Subcutaneous adipose tissue (tissue), 4 donors: ENCODE results near the gene SPATA33. TPM values are rescaled to one million over a fixed set of nuclear protein-coding genes. Genes with fewer than 3 reads are reported as not detected.

Experiments
- total RNA-seq, 4 donors: library from RNA; depleted of rRNA; stranded (reverse); fragments of >200 nt; gene quantifications; one replicate each; pipeline ENCODE4 v1.1.0, GENCODE V29; 2016
- TF ChIP-seq, protein P1 (sequence below): fragments of 450-650 bp; IDR thresholded peaks from one replicate; pipeline ENCODE4 v1.5.1; 2016; ENCODE audit warnings: low read depth, mild to moderate bottlenecking, control low read depth, antibody characterized with exemption, moderate library complexity

Gene SPATA33
- total RNA-seq, 4 donors from 2014 or later, result 2.5 to 7.0 (median 5.4) TPM

DNA sequence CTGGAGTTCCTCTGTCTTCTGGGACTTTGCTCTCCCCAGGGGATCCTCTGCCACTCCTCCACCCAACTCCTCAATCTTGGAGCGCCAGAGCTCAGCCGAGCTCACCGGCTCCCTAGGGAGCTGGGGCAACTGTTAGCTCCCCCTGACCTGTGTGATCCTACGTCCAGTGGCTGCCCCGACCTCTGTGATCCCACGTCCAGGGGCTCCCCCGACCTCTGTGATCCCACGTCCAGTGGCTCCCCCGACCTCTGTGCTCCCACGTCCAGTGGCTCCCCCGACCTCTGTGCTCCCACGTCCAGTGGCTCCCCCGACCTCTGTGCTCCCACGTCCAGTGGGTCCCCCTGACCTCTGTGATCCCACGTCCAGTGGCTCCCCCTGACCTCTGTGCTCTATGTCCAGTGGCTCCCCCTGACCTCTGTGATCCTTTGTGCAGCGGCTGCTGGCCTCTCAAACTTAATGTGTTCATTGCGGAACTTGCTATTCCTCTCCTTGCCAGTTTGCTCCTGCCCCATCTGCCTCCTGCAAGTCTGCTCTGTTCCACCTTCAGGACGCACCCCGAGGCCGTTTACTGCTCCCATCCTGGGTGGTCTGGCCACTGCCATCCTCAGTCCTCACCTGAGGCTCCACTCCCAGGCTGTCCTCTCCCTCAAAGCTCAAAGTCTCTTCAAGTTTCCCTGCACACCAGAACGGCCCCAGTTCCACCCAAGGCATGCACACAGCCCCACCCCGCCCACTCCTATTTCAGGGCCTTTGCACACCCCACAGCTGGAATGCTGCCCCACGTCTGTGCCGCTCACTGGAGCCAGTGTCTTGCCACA is 60.3 kb downstream of the SPATA33 start:
- TF ChIP-seq, protein P1, sequence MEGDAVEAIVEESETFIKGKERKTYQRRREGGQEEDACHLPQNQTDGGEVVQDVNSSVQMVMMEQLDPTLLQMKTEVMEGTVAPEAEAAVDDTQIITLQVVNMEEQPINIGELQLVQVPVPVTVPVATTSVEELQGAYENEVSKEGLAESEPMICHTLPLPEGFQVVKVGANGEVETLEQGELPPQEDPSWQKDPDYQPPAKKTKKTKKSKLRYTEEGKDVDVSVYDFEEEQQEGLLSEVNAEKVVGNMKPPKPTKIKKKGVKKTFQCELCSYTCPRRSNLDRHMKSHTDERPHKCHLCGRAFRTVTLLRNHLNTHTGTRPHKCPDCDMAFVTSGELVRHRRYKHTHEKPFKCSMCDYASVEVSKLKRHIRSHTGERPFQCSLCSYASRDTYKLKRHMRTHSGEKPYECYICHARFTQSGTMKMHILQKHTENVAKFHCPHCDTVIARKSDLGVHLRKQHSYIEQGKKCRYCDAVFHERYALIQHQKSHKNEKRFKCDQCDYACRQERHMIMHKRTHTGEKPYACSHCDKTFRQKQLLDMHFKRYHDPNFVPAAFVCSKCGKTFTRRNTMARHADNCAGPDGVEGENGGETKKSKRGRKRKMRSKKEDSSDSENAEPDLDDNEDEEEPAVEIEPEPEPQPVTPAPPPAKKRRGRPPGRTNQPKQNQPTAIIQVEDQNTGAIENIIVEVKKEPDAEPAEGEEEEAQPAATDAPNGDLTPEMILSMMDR, result no peak

Other genes starting within 250 kb of the SPATA33 start
- 100 to 1,000 TPM in 1 of 4 donors, 10 to 100 TPM in 3; 56.1 to 190 (median 62.6) TPM for gene ANKRD11, start 167.3 kb upstream of the SPATA33 start, total RNA-seq
- 100 to 1,000 TPM in 2 of 4 donors, 10 to 100 TPM in 2; 83.3 to 152 (median 105) TPM for gene SPG7, start 149.4 kb upstream of the SPATA33 start, total RNA-seq
- 1,000 to 10,000 TPM; 2,408 to 5,801 (median 4,379) TPM for gene RPL13, start 97.2 kb upstream of the SPATA33 start, total RNA-seq
- not detected for gene CPNE7, start 82.1 kb upstream of the SPATA33 start, total RNA-seq
- 1 to 10 TPM in 1 of 4 donors, not detected in 3; 2.3 TPM for gene DPEP1, start 44.2 kb upstream of the SPATA33 start, total RNA-seq
- 10 to 100 TPM; 40.4 to 64.3 (median 50.3) TPM for gene CHMP1A, start 128 bp upstream of the SPATA33 start, total RNA-seq
- 10 to 100 TPM; 15.0 to 38.4 (median 29.0) TPM for gene CDK10, start 28.9 kb downstream of the SPATA33 start, total RNA-seq
- gene SPATA2L, start 43.9 kb downstream of the SPATA33 start, total RNA-seq, result 10 to 100 TPM in 2 of 4 donors, 1 to 10 TPM in 2; 7.7 to 10.7 (median 9.4) TPM
- 10 to 100 TPM in 1 of 4 donors, 1 to 10 TPM in 3; 1.5 to 10.5 (median 3.6) TPM for gene VPS9D1, start 63.1 kb downstream of the SPATA33 start, total RNA-seq
- gene ZNF276, start 63.7 kb downstream of the SPATA33 start, total RNA-seq, result 10 to 100 TPM; 10.9 to 39.6 (median 22.2) TPM
- 1 to 10 TPM; 2.1 to 9.5 (median 3.7) TPM for gene FANCA, start 158.8 kb downstream of the SPATA33 start, total RNA-seq
- 1 to 10 TPM; 1.1 to 5.1 (median 3.0) TPM for gene SPIRE2, start 170.6 kb downstream of the SPATA33 start, total RNA-seq
- 100 to 1,000 TPM; 147 to 240 (median 148) TPM for gene TCF25, start 215.8 kb downstream of the SPATA33 start, total RNA-seq